ENCODE measurements around the gene CARMIL1.

DNA sequence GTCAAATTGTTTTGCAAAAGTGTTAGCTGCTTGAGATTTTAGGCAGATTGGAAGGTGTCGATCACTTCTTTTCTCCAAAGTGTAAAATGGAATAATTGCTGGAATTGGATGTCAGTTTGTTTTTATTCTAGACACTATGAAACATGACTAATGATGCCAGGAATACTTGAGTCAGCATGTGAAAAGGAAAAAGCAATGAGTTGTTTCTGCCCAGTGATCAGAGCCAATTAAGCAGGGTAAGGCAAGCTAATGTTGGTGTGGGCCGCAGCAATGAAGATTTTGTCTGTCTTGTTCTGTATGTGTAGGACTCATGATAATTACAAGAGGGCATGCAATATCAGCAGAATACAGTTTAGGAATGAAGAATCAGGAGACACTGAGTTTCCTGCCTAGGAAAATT lies 110.3 kb downstream of the CARMIL1 start:
- TF ChIP-seq, protein P1, sequence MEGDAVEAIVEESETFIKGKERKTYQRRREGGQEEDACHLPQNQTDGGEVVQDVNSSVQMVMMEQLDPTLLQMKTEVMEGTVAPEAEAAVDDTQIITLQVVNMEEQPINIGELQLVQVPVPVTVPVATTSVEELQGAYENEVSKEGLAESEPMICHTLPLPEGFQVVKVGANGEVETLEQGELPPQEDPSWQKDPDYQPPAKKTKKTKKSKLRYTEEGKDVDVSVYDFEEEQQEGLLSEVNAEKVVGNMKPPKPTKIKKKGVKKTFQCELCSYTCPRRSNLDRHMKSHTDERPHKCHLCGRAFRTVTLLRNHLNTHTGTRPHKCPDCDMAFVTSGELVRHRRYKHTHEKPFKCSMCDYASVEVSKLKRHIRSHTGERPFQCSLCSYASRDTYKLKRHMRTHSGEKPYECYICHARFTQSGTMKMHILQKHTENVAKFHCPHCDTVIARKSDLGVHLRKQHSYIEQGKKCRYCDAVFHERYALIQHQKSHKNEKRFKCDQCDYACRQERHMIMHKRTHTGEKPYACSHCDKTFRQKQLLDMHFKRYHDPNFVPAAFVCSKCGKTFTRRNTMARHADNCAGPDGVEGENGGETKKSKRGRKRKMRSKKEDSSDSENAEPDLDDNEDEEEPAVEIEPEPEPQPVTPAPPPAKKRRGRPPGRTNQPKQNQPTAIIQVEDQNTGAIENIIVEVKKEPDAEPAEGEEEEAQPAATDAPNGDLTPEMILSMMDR (IDR thresholded peaks at IDR 0.05) = no peak
- TF ChIP-seq POLR2A (IDR thresholded peaks at IDR 0.05) = no peak
